Ureter (tissue), 1 donor: ENCODE results near the gene SARS2. TPM values are rescaled to one million over a fixed set of nuclear protein-coding genes. Genes with fewer than 3 reads are reported as not detected.
"Not testable (repeated sequence)": the region's sequence is repeated elsewhere in the genome, so short reads cannot be mapped to it uniquely, and the experiment has no call there.

Experiments used
- DNase-seq: peaks from one replicate; pipeline ENCODE4 v3.0.0-alpha.2; 2020; ENCODE audit warnings: low spot score
- total RNA-seq: library from RNA; stranded (reverse); gene quantifications from one replicate; pipeline ENCODE4 v1.2.4, GENCODE V29; 2023
- donor health status: DM: yes; HTN: yes; CAD: no.

Gene SARS2
- total RNA-seq, 1 donor from 2014 or later: 44.0 TPM

DNA sequence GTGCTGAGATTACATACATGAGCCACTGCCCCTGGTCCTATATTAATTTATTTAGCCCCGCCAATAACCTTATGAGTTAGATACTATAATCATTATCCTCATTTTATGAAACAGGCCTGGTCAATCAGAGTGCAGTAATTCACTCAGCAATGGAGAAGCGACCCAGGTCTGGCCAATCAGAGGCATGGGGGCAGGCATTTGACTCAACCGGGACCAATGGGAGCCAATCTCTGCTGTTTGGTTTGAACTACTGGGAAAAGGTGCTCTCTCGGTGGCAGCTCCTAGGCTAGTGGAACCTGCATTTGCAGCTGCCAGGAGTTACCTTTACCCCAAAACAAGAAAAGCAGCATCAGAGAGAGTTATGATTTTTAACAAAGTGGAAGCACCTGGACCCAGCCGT is 37.7 kb downstream of the SARS2 start:
- DNase-seq: no peak

DNA sequence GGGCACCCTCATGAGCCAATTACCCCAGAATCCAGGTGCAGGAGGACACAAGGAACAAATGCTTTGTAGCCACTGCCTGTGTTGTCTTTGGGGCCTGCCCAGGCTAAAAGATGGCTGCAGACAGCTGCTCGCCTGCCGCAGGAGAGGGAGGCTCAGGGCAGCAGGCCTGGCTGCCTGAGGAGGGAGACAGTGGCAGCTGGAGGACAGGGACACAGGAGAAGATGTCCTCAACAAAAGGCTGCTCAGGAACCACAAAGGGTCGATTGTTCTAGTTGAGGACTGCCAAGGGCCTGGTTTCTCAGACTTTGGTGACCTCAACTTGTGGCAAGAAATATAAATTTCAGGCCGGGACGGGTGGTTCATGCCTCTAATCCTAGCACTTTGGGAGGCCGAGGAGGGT is 38.8 kb downstream of the SARS2 start:
- no peak for DNase-seq

DNA sequence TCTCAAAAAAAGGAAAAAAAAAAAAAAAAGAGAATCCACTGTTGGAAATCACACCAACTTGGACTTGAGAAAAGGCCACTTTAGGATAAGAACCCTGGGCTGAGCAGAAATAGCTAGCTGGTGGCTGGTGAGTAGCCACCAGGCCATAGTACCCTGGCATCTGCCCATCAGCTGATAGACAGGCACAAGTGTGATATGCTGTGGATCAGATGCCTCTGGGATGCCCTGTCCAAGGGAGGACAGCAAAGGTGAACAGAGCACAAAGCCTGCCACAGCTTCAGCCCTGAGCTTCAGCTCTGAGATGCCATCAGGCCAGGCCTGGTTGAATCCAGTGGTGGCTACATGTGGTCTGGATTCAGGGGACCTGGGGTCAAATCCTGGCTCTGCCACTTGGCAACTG is 39.9 kb downstream of the SARS2 start:
- DNase-seq: no peak

DNA sequence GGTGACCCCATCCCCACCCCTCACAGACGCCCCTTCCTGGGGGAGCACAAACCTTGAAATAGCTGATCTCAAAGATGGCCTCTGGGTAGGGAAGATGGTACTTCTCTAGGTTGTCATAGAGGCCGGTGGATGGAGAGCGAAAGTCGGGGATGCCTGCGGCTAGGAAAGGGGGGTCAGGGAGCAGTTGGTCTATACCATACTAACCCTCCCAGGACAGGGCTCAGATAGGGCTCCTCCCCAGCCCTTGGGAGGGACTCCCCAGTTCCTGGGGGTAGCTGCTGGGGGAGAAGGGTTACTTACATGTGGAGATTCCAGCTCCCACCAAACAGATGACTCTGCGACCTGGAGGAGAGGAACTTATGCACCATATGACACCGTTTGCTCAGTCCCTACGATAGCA is 40.8 kb downstream of the SARS2 start:
- DNase-seq: no peak

DNA sequence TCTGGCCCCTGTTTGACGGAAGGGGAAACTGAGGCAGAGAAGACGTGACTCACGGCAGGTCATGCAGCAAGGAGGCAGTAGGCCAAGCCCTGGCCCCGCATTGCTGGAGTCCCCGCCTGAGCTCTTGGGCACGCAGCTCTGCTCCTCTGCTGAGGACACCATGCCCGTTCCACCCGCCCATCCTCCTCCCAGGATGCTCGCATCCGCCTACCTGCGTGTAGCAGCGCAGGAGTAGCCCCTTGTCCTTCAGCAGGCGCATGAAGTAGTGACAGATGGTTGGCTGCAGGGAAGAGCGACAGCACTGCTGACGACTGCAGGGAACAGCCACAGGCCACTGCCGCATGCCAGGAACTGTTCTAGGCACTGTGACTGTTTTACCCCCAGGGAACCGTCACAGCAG is 41.7 kb downstream of the SARS2 start:
- DNase-seq: no peak

DNA sequence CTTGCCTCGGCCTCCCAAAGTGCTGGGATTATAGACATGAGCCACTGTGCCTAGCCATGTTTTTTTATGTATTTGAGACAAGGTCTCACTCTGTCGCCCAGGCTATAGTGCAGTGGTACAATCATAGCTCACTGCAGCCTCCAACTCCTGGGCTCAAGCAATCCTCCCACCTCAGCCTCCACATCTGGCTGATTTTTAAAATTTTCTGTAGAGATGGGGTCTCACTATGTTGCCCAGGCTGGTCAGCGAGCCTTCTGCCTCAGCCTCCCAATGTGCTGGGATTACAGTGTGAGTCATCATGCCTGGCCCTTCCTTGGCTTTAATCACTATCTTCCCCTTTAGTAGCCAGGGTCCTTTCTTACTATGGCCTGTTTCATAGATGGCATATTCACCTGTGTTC is 45.9 kb downstream of the SARS2 start:
- DNase-seq: not testable (repeated sequence)

DNA sequence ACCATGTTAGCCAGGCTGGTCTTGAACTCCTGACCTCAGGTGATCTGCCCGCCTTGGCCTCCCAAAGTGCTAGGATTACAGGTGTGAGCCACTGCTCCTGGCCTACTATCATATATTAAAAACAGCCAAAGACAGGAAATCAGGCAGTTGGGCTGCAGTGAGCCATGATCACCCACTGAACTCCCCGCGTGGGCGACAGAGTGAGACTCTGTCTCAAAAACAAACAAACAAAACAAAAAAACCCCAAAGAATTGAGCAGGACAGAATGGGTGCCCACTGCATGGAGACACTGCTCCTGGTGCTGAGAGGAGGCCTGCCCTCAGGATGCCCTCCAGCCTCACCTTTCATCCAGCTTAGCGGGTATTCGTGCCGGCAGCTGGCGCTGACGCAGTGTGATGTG is 47.3 kb downstream of the SARS2 start:
- DNase-seq: no peak

DNA sequence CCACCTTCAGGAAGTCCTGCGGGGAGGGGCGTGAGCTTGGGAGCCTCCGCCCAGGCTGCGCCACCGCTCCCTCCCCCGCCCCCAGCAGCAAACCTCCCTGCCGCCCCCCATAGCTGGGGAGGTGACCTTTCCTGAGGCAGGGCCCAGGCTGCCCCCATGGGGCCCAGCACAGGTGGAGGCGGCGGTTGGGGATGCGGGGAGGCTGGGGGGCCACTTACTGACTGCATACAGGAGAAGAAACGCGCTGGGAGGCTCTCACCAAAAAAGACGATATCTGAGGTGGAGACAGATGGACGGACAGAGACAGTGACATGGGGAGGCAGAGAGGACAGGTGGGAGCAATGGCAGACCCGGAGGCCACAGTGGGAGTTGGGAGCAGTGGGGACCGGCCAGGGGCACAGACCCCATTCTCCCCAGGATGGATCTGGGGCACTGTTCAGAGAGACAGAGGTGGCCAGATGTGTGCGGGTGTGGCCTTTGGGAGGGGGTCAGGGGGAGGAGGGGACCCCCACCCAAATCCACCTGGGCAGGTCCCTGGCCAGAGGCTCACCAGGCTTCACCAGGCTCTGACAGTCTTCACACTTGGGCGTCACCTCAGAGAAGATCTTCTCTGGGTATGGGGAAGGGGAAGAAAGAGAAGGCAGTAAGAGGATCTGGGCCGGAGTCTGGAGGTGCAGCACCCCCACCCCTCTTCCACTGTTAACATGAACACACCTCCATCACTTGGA is 49.5 kb downstream of the SARS2 start:
- no peak for DNase-seq

DNA sequence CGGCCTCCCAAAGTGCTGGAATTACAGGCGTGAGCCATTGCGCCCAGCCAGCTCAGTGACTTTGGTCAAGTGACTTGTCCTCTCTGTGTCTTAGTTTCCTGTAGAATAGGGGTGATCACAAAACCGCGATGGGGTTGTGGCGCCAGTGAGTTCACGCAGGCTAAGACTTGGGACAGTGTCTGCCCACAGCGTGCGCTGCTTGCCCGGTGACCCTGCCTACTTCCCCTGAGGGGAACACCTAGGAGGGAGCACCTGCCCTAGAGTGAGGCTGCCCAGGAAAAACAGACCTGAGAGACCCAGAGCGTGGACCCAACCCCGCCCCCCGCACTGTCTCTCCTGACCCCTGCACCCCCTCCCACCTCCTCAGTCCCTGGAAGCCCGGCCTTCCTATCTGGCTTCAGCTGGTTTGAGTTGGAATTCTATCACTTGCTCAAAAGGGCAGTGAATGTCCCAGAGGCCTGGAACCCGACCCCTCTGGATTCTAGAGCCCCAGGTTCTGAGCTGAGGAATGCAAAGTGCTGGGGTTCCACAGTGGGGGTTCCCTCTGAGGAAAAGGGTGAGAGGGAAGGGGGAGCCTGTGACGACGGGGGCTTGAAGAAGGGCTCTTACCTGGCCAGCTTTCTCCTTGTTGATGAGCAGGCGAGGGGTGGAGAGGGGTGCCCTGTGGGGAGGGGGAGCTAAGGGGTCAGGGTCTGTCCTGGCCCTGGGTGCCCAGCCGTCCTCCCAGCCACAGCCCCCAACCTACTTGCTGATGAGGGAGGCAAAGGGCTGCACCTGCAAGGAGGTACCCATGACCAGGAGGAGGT is 50.3 kb downstream of the SARS2 start:
- DNase-seq: no peak

DNA sequence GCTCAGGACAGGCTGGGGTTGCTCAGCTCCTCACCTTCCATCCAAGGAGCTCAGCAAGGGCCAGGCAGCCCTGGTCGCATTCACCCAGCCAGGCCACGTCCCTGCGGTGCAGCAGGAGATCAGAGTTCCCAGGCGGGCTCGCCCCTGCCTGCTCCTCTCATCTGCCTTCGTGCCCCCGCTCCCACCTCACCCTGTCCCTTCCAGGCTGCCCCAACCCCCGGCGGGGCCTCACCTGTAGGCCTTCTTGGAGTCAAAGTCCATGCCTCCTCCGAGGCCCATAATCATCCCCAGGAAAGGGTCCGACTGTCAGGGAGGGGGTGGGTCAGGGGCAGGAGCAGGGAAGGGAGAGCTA is 51.2 kb downstream of the SARS2 start:
- DNase-seq: no peak

DNA sequence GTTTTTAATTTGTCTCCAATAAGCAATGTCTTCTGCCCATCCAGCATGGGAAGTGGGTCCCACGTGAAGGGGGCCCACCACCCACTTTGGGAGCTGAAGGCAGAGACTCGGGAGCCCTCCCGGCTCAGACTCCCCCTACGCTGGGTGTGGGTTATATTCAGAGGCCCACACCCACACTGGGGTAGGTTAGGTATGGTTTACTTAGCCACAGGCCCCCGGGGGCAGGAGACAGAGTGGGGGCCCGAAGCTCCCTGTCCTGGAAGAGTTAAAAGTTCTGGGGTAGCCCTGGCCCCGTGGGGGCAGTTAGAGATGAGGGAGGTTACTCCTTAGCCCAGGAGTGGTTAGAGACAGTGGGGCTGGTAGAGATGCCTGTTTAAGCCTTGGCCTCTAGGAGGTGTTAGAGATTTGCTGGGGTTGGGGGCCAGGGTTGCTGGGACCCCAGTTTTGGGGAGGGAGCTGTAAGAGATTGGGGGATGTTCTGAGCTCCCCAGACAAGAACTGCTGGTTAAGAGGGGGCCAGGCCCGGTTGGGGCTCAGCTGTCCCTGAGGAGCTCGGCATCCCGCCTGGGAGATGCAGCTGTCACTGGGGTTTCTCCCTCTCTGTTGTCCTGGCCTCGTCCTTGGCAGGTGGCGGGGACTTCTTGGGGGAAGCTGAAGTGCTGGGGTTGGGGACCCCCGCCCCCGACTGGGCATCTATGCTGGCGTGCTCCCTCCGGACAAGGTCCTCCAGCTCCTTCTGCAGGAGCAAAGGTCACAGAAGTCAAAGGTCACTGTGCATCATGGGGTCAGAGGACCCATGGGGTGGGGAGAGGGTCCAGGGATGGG is 51.8 kb downstream of the SARS2 start:
- no peak for DNase-seq

DNA sequence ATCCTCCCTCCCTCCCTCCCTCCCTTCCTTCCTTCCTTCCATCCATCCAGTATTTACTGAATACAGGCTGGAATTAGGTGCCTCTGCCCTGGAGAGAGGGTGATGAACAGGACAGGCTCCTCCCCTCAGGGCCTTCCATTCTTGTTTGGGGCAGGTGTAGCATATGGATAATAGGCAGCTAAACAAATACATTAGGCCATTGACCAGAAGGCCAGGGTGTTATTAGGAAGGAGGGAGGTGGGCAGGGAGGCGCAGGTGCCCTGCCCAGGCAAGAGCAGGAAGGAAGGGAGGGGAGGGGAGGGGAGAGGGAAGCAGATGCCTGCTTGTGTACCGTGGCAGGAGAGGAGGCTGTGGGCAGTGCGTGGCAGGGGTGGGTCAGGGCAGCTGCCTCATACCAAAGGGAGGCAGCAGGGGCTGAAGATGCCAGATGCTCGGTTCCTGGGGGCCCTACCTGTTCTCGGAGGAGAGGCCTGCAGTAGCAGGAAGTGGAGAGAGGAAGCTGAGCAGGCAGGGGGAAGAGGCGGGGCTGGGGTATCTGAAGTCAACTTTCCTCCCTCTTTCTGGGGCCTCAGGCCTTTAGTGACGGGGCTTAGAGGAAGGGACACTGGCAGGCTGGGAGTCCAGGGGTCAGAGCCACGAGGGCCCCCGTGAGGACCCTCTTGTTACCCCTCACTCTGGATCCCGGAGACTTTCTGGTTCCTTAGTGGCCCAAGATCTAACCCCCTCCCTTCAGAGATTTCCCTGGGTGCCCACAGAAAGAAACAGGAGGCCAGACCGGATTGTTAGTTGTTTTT is 52.6 kb downstream of the SARS2 start, which contains the start of gene RINL:
TSS of gene RINL (minus strand) at position 495 of the 794 bp plus-strand sequence. CDS start 1,533 bp downstream, outside the sequence.
- DNase-seq: peak; percentile 65

DNA sequence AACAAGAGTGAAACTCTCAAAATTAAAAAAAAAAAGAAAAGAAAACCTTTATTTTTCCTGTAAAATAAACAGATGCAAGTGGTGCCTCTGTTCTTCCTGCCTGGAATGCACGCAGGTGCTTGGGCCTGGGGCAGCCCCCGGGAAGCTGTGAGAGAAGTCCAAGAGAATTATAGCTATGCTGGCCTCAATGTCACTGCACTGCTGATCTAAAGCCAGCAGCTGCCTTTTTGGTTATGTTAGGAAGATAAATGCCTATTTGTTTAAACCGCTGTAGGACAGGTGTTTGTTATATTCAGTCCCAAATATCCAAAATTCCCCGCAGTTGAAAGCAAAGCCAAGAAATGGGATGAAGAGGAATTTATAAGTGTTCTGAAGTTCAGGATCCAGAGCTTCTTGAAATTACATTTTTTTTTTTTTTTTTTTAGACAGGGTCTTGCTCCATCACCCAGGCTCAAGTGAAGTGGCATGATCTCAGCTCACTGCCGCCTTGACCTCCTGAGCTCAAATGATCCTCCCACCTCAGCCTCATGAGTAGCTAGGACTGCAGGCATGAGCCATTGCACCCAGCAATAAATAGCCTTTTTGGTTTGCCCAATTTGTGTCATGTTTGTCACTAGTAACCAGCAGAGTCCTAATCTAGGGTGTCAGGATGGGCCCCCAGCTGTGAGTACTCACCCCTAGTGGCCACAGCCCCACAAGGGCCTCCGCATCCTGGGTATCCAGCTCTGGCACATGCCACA is 54.7 kb downstream of the SARS2 start:
- no peak for DNase-seq

DNA sequence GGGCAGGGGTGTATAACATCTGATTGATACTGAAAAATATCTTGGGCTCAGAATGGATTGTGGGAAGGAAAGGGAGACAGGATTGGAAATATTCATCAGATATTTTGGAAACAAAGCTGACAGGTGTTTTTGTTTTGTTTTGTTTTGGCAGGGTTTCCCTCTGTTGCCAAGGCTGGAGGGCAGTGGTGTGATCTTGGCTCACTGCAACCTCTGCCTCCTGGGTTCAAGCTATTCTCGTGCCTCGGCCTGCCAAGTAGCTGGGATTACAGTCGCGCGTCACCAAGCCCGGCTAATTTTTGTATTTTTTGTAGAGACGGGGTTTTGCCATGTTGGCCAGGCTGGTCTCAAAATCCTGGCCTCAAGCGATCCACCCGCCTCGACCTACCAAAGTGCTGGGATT is 57.2 kb downstream of the SARS2 start:
- not testable (repeated sequence) for DNase-seq

DNA sequence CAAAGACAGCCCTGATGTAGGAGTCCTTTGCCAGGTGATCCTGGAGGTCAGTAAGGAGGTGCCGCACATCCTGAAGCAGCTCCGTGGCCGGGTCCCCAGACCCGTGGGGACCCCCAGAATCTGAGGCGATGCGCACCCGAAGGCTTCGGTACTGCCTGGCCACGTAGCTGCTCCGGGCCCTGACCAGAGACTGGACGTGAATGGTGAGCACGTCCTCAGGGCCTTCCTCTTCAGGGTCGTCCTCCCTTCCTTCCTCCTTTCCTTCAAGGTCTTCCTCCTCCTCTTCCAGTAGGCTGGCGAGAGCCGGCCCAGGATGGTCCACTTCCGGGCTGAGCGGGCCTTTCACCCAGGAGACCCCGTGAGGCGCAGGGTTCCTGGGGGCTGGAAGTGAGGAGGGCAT is 60.0 kb downstream of the SARS2 start:
- no peak for DNase-seq

DNA sequence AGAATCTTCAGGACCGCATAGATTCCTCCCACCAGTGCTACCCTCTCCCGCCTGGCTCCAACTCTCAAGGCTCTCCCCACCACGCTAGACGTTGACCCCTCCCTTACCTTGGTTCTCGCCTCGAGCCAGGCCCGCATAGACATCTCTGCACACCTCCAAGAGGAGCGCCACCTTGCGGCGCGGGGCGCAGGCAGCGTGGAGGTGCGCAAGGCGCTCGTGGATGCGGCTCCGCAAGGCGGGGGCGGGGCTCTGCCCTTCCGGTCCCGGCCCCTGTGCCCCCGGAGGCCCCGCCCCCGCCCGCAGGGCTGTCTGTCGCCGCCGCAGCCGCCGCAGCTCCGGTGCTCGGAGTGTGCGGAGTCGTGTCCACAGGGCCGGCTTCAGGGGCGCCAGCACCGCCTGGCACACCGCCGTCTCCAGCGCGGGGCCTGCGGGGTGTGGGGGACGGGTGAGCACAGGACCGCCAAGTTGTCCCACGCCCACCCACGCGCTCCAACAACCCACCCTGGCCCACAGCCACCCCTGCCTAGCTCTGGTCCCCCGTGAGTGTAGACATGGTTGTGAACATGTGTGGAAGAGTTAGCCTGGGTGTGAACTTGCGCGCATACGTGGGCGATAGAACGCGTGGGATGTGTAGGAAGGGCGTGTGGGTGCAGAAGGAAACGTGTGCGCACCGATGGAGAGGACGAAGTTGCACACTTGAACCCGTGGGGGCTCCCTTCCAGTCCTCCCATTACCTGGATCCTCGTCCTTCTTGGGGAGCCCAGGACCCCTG is 60.5 kb downstream of the SARS2 start:
- peak; percentile 72 for DNase-seq

DNA sequence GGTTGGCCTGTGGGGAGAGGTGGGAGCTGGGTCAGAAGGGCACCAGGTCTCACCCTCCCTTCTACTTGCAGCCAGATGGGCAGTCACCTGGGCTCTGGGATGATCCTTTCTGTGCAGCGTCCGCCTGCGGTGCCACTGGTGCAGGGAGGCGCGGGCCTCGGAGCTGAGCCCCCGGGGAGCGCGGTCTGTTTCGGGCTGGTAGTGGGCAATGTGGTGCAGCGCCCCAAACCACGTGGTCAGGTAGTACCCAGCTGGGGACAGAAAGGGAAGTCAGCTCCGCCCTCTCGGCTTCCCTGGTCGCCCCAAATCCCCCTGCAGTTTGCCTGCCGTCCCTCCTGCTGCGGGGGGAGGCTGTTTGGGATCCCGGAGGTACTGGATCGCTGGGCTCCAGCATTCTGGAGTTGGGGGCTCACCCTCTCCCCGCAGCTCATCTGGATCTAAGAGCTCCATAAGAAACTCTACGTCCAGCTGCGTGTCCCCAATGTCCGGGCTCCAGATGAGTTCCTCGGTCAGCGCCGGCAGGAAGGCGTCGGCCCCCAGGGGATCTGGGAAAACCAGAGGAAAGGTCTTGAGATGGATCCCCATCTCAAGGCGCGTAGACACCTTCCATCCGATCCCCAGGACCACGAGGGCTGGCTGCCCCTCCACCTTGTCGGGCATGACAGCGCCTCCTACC is 61.3 kb downstream of the SARS2 start:
- DNase-seq: no peak

DNA sequence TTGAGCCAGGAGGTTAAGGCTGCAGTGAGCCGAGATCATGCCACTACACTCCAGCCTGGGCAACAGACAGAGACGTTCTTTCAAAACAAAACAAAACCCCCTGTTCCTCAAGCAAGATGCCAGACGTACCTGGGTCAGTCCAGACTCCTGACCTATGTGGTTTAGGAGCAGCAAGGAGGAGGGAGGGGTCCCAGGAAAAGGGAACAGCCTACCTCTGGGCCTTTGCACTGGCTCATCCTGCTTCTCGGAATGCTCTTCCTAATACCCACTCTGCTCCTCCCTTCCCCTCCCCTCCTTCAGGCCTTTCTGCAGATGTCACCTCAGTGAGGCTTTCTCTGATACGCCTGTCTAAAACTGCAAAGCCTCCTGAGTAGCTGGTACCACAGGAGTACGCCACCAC is 62.0 kb downstream of the SARS2 start:
- no peak for DNase-seq

DNA sequence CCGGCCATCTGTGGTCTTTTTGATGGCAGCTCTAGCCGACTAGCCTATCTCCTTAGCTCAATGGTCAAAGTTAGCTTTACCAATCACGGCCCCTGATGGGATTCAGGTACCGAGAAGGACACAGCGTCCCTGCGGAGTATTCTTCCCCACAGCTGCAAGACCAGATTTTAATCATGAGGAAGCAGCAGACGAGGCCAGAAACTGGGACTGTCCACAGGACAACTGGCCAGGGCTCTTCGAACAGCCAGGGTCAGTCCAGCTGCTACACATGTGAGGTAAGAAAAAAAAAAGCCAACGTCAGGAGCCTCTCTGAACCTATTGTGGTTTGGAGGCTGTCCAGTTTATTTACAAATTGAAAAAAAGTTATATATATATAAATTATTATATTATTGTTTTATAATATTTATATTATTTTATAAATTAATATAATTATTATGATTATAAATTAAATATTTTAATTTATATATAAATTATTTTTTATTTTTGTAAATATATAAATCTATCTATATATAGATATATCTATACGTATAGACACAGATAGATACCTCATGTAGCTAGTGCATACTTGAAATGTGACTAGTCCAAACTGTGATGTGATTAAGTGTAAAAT is 63.3 kb downstream of the SARS2 start:
- DNase-seq: no peak
